PFSK-1 (cell line): ENCODE results near the gene SHFL.

Experiments used
- FOXP2 ChIP-seq: optimal IDR thresholded peaks from 2 replicates; pipeline ENCODE3; 2011; ENCODE audit warnings: borderline replicate concordance, control low read depth, inconsistent platforms; ENCODE audit not compliant: insufficient read depth; ENCODE audit errors: extremely low read length, extremely low read depth
- POLR2AphosphoS5 ChIP-seq: IDR thresholded peaks from 2 replicates; pipeline ENCODE4 v1.6.1; 2012; ENCODE audit warnings: low read depth, mild to moderate bottlenecking, control low read depth, low read length, moderate library complexity
- SIN3A ChIP-seq: IDR thresholded peaks from 2 replicates; pipeline ENCODE4 v1.6.1; 2012; ENCODE audit warnings: mild to moderate bottlenecking, low read length, moderate library complexity, borderline replicate concordance; ENCODE audit not compliant: insufficient read depth
- TAF1 ChIP-seq: IDR thresholded peaks from 2 replicates; pipeline ENCODE4 v1.6.1; 2012; ENCODE audit warnings: low read length, control low read depth, borderline replicate concordance; ENCODE audit not compliant: insufficient read depth

GRCh38 chr19:10104665-10105508, 18.8 kb downstream of the SHFL start:
- TF ChIP-seq POLR2AphosphoS5 (no peak), FOXP2 (no peak), SIN3A (no peak), TAF1 (no peak)
